HCT116 (cell line): Measurements from ENCODE around the gene SLC35F1. TPM values are rescaled to one million over a fixed set of nuclear protein-coding genes. Genes with fewer than 3 reads are reported as not detected.

Experiments used
- ATAC-seq: fragments of 200-7000 bp; cut with Tn5 transposase; 2 replicates; pipeline ENCODE4 v1.9.1; 2020; ENCODE audit warnings: mild to moderate bottlenecking, moderate library complexity
- BruUV-seq: library from RNA; stranded (reverse); fragments of 400-500 nt; replicated peaks from 2 replicates; lab custom pipeline; 2021; lab: Mats Ljungman, UMichigan
- CTCF ChIA-PET: fragments of 300-600 bp; sonication (Branson Sonifier 250); formaldehyde crosslinking; loops from one replicate; lab custom pipeline; 2021; ENCODE audit warnings: antibody characterized with exemption; lab: Charles Lee
- POLR2A ChIA-PET: fragments of 300-600, 350-600 bp; sonication (Branson Sonifier 250); formaldehyde crosslinking; loops from one replicate; lab custom pipeline; 2021; ENCODE audit warnings: antibody characterized with exemption; lab: Charles Lee
- RAD21 ChIA-PET, 2 experiments: fragments of 300-600 bp; sonication (Branson Sonifier 250); formaldehyde crosslinking; loops; one replicate each; lab custom pipeline; 2023; ENCODE audit warnings: low total read pairs in 2 of 2; ENCODE audit not compliant: uncharacterized antibody in 2 of 2, unreplicated experiment in 2 of 2, low non-redundant PET in 1 of 2; lab: Charles Lee
- DNase-seq: peaks from one replicate; pipeline ENCODE4 v3.0.0-alpha.2; 2010; ENCODE audit warnings: low read depth, low spot score
- H2AFZ ChIP-seq: fragments of 200-600 bp; shearing (Covaris generic), sonication (generic); 2 replicates; pipeline ENCODE4 v1.6.1; 2017; ENCODE audit warnings: low read depth, mixed run types, mixed read lengths, antibody characterized with exemption, low read length; ENCODE audit not compliant: poor library complexity, severe bottlenecking
- H3K27ac ChIP-seq: 2 replicates; pipeline ENCODE4 v1.5.1; 2012; ENCODE audit warnings: low read depth, low read length
- H3K27me3 ChIP-seq: fragments of 200-600 bp; sonication (generic); 2 replicates; pipeline ENCODE4 v1.6.1; 2016; ENCODE audit warnings: mixed run types, low read length, mixed read lengths; ENCODE audit not compliant: insufficient read depth
- H3K36me3 ChIP-seq, 2 experiments: fragments of 200-500 bp in 1 of 2; fragments of 200-600 bp in 1 of 2; sonication (Bioruptor generic) in 1 of 2; sonication (generic) in 1 of 2; 2 replicates each; pipeline versions ENCODE4 v1.5.1 to v1.6.1; 2014 to 2016; ENCODE audit warnings: low read length in 2 of 2, inconsistent platforms in 1 of 2, mixed read lengths in 1 of 2, mixed run types in 1 of 2; ENCODE audit not compliant: insufficient read depth in 2 of 2, control insufficient read depth in 1 of 2
- H3K4me1 ChIP-seq, 2 experiments: fragments of 200-600 bp in 1 of 2; sonication (generic) in 1 of 2; 2 replicates each; pipeline versions ENCODE4 v1.5.1 to v1.6.1; 2012 to 2017; ENCODE audit warnings: low read length in 2 of 2, inconsistent platforms in 1 of 2, mild to moderate bottlenecking in 1 of 2, mixed read lengths in 1 of 2, mixed run types in 1 of 2, moderate library complexity in 1 of 2; ENCODE audit not compliant: insufficient read depth in 2 of 2, control insufficient read depth in 1 of 2
- H3K4me2 ChIP-seq: fragments of 200-600 bp; sonication (generic); 2 replicates; pipeline ENCODE4 v1.6.1; 2017; ENCODE audit warnings: mixed run types, low read length, mixed read lengths
- H3K4me3 ChIP-seq, 2 experiments: fragments of 200-600 bp in 1 of 2; sonication (generic) in 1 of 2; replicated peaks in 1 of 2; 2 replicates each; pipeline ENCODE4 v1.5.1; 2011 to 2016; ENCODE audit warnings: low read length in 2 of 2, control low read depth in 1 of 2, low read depth in 1 of 2, mild to moderate bottlenecking in 1 of 2, mixed read lengths in 1 of 2, mixed run types in 1 of 2
- H3K79me2 ChIP-seq: fragments of 200-600 bp; sonication (generic); 2 replicates; pipeline ENCODE4 v1.6.1; 2017; ENCODE audit warnings: mild to moderate bottlenecking, mixed run types, low read length, moderate library complexity, mixed read lengths; ENCODE audit not compliant: insufficient read depth
- H3K9ac ChIP-seq: fragments of 200-600 bp; sonication (generic); 2 replicates; pipeline ENCODE4 v1.6.1; 2016; ENCODE audit warnings: low read length, mixed read lengths
- H3K9me2 ChIP-seq: fragments of 200-600 bp; sonication (generic), shearing (Covaris generic); 2 replicates; pipeline ENCODE4 v1.6.1; 2017; ENCODE audit warnings: mixed run types, mild to moderate bottlenecking, moderate library complexity; ENCODE audit not compliant: insufficient read depth
- H3K9me3 ChIP-seq, 2 experiments: fragments of 200-500 bp in 1 of 2; fragments of 200-600 bp in 1 of 2; sonication (Bioruptor generic) in 1 of 2; sonication (generic) in 1 of 2; 2 replicates each; pipeline ENCODE4 v1.6.1; 2014 to 2017; ENCODE audit warnings: low read length in 2 of 2, mixed read lengths in 2 of 2, inconsistent platforms in 1 of 2, low read depth in 1 of 2, mild to moderate bottlenecking in 1 of 2, mixed run types in 1 of 2, moderate library complexity in 1 of 2; ENCODE audit not compliant: control insufficient read depth in 1 of 2, insufficient read depth in 1 of 2
- H4K20me1 ChIP-seq: fragments of 200-600 bp; sonication (generic), shearing (Covaris generic); 2 replicates; pipeline ENCODE4 v1.6.1; 2017; ENCODE audit warnings: mixed run types, mild to moderate bottlenecking, moderate library complexity; ENCODE audit not compliant: insufficient read depth
- RAD21 ChIP-seq: IDR thresholded peaks from 2 replicates; pipeline ENCODE4 v1.6.1; 2012; ENCODE audit warnings: low read depth, mild to moderate bottlenecking
- SP1 ChIP-seq: IDR thresholded peaks from 2 replicates; pipeline ENCODE4 v1.6.1; 2012; ENCODE audit warnings: low read depth
- SRF ChIP-seq: IDR thresholded peaks from 2 replicates; pipeline ENCODE4 v1.6.1; 2012; ENCODE audit warnings: low read depth
- TCF7L2 ChIP-seq: IDR thresholded peaks from 2 replicates; pipeline ENCODE4 v1.7.0; 2011; ENCODE audit warnings: borderline replicate concordance, inconsistent platforms; ENCODE audit not compliant: insufficient read depth, insufficient read length; ENCODE audit errors: extremely low read depth
- YY1 ChIP-seq: IDR thresholded peaks from 2 replicates; pipeline ENCODE4 v1.6.1; 2011; ENCODE audit warnings: low read length, low read depth, moderate library complexity, mild to moderate bottlenecking; ENCODE audit not compliant: insufficient replicate concordance; ENCODE audit errors: extremely low read depth
- ZFX ChIP-seq: fragments of 450-650 bp; IDR thresholded peaks from 2 replicates; pipeline ENCODE4 v1.6.1; 2017
- intact Hi-C: fragments of 100-400 bp; cut with micrococcal nuclease; formaldehyde crosslinking; loops from 2 replicates; pipeline ENCODE4 v1.10.0; 2022
- total RNA-seq: library from RNA; stranded (reverse); gene quantifications from one replicate; pipeline ENCODE4 v1.2.1, GENCODE V29; 2021; ENCODE audit not compliant: unreplicated experiment
- TF ChIP-seq, protein P1 (sequence below): IDR thresholded peaks from 2 replicates; pipeline ENCODE4 v1.6.1; 2012
- TF ChIP-seq, protein P2 (sequence below): IDR thresholded peaks from 2 replicates; pipeline ENCODE4 v1.6.1; 2012
- TF ChIP-seq, protein P3 (sequence below): IDR thresholded peaks from 2 replicates; pipeline ENCODE4 v1.6.1; 2012; ENCODE audit warnings: low read depth
- TF ChIP-seq, protein P4 (sequence below): IDR thresholded peaks from 2 replicates; pipeline ENCODE4 v1.6.1; 2011; ENCODE audit warnings: mild to moderate bottlenecking, low read length, moderate library complexity; ENCODE audit not compliant: insufficient replicate concordance; ENCODE audit errors: extremely low read depth

The SLC35F1 gene
- total RNA-seq, 1 experiment from 2014 or later: 0.07 TPM

DNA sequence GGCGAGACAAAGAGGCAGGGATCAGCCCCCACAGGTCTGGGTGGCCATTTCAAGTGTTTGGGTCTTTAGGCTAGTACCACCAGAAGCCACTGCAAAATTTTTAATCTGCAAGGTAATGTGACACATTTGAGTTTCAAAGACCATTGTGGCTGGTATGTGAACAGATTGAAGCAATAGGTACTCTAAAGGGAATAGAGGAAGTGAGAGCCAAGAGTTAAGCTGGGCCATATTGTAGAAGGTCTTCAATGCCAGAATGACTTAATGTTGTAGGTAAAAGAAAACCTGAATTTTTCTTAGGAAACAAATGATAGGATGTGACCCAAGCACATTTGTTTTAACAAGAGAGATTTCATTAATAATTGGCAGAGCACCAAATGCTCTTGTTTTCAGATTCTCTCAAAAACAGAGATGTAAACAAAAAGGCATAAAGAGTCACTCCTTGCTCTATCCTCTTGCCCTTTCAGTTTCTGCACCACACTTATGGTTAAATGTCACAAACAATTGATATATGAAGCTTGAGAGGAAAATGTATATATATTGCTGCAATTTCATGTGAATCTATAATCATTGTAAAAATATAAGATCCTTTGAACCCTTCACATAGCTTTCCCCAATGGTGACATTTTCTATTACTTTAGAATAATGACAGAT is 333.9 kb downstream of the SLC35F1 start:
- POLR2A ChIA-PET: no interaction called here
- Histone ChIP-seq H3K4me3 (no peak overlapping the region), H3K9me2 (no peaks in the 10 kb centered on the region), H2AFZ (no peak overlapping the region), H3K4me2 (no peak overlapping the region), H3K9me3 (no peaks in the 10 kb centered on the region), H3K79me2 (no peaks in the 10 kb centered on the region), H3K36me3 (no peaks in the 10 kb centered on the region), H3K9ac (no peak overlapping the region), H3K4me1 (no peaks in the 10 kb centered on the region), H4K20me1 (no peaks in the 10 kb centered on the region), H3K27me3 (peaks cover 8% of the 10 kb centered on the region; the same call in 1 of the 2 replicates), H3K27ac (no peak overlapping the region)
- CTCF ChIA-PET: interaction anchor here (2.2 kb wide), 1 partner anchor 11 kb away, joined by 6 read pairs; no protein-coding TSS in a partner anchor
- RAD21 ChIA-PET: no interaction called here
- no peak for ATAC-seq
- intact Hi-C loops: no loop called here
- no peak for DNase-seq
- BruUV-seq: no TSS peak
- TF ChIP-seq ZFX: no peak
- TF ChIP-seq, protein P1, sequence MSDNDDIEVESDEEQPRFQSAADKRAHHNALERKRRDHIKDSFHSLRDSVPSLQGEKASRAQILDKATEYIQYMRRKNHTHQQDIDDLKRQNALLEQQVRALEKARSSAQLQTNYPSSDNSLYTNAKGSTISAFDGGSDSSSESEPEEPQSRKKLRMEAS: no peak
- TF ChIP-seq RAD21: no peak
- TF ChIP-seq, protein P2, sequence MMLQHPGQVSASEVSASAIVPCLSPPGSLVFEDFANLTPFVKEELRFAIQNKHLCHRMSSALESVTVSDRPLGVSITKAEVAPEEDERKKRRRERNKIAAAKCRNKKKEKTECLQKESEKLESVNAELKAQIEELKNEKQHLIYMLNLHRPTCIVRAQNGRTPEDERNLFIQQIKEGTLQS: no peak
- TF ChIP-seq SP1: no peak

DNA sequence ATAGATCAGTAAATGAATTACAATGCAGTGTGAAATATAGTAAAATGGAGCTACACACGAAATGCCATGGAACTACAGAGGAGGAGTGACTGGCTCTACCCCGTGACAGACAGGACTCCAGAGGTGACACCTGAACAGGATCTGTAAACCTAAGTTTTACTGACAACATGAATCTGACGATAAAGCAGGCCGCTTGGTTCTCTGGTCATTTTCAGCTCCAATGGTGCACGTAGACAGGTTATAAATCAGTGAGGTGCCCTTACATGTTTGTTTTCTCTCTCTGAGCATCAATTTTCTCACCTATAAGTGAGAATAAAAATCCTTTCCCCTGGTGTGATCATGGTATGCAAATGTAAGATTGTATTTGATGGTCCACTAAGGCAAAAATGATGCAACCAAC is 339.3 kb downstream of the SLC35F1 start:
- no peak overlapping the region for H3K4me3 ChIP-seq
- no peak for ATAC-seq
- H3K27ac ChIP-seq: no peak overlapping the region
- intact Hi-C loops: no loop called here
- no peak overlapping the region for H2AFZ ChIP-seq
- no peaks in the 10 kb centered on the region for H3K79me2 ChIP-seq
- ChIA-PET RAD21 (no interaction called here), CTCF (no interaction called here)
- H3K4me2 ChIP-seq: no peak overlapping the region
- no peaks in the 10 kb centered on the region for H4K20me1 ChIP-seq
- TF ChIP-seq YY1 (no peak), TCF7L2 (no peak), SRF (no peak), ZFX (no peak), SP1 (no peak)
- TF ChIP-seq, protein P2: no peak
- TF ChIP-seq, protein P1: no peak
- TF ChIP-seq, protein P3, sequence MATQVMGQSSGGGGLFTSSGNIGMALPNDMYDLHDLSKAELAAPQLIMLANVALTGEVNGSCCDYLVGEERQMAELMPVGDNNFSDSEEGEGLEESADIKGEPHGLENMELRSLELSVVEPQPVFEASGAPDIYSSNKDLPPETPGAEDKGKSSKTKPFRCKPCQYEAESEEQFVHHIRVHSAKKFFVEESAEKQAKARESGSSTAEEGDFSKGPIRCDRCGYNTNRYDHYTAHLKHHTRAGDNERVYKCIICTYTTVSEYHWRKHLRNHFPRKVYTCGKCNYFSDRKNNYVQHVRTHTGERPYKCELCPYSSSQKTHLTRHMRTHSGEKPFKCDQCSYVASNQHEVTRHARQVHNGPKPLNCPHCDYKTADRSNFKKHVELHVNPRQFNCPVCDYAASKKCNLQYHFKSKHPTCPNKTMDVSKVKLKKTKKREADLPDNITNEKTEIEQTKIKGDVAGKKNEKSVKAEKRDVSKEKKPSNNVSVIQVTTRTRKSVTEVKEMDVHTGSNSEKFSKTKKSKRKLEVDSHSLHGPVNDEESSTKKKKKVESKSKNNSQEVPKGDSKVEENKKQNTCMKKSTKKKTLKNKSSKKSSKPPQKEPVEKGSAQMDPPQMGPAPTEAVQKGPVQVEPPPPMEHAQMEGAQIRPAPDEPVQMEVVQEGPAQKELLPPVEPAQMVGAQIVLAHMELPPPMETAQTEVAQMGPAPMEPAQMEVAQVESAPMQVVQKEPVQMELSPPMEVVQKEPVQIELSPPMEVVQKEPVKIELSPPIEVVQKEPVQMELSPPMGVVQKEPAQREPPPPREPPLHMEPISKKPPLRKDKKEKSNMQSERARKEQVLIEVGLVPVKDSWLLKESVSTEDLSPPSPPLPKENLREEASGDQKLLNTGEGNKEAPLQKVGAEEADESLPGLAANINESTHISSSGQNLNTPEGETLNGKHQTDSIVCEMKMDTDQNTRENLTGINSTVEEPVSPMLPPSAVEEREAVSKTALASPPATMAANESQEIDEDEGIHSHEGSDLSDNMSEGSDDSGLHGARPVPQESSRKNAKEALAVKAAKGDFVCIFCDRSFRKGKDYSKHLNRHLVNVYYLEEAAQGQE: no peak
- TF ChIP-seq, protein P4, sequence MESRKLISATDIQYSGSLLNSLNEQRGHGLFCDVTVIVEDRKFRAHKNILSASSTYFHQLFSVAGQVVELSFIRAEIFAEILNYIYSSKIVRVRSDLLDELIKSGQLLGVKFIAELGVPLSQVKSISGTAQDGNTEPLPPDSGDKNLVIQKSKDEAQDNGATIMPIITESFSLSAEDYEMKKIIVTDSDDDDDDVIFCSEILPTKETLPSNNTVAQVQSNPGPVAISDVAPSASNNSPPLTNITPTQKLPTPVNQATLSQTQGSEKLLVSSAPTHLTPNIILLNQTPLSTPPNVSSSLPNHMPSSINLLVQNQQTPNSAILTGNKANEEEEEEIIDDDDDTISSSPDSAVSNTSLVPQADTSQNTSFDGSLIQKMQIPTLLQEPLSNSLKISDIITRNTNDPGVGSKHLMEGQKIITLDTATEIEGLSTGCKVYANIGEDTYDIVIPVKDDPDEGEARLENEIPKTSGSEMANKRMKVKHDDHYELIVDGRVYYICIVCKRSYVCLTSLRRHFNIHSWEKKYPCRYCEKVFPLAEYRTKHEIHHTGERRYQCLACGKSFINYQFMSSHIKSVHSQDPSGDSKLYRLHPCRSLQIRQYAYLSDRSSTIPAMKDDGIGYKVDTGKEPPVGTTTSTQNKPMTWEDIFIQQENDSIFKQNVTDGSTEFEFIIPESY: no peak
- TF ChIP-seq, all 23 proteins: peak for 0
- Histone ChIP-seq H3K9ac (no peak overlapping the region), H3K36me3 (no peaks in the 10 kb centered on the region), H3K4me1 (no peaks in the 10 kb centered on the region), H3K9me2 (no peaks in the 10 kb centered on the region), H3K27me3 (peaks cover 8% of the 10 kb centered on the region; the same call in 1 of the 2 replicates), H3K9me3 (no peaks in the 10 kb centered on the region)
- no peak for DNase-seq
- POLR2A ChIA-PET: no interaction called here
- no TSS peak for BruUV-seq
